Stromal cell of bone marrow (primary cell): ENCODE measurements around the gene ZNF311.
A peak's percentile ranks its signal among the peaks of the same experiment; 100 is the strongest.
"Not testable (repeated sequence)": the region's sequence is repeated elsewhere in the genome, so short reads cannot be mapped to it uniquely, and the experiment has no call there.

ENCODE experiments used
- DNase-seq: peaks from one replicate; pipeline ENCODE4 v3.0.0-alpha.2; 2012; ENCODE audit warnings: low read depth

Gene ZNF311

GRCh38 chr6:28982476-28983266, 22.4 kb downstream of the ZNF311 start:
- DNase-seq, result no peak

- DNase-seq, result peak; percentile 72
Measured at GRCh38 chr6:28981833-28982475, 23.2 kb downstream of the ZNF311 start.

DNA sequence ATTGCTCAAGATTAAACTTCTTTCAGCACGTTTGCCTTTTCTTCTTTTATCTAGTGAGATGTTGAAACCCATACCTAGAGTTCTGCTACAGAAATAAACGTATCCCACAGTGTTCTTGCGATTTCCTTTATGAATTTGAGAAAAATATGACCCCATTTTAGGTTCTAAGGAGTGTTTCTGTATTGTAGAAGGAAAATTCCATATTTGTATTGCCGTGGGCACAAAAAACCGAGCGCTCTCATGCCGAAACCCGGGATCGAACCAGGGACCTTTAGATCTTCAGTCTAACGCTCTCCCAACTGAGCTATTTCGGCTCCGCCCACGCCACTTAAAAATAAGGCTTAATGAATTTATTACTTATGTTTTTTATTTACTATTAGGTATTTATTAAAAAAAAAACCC, 23.7 kb downstream of the ZNF311 start:
- peak; percentile 41 for DNase-seq

- peak; percentile 48 for DNase-seq
Measured at GRCh38 chr6:28980852-28981430, 24.2 kb downstream of the ZNF311 start.

DNA sequence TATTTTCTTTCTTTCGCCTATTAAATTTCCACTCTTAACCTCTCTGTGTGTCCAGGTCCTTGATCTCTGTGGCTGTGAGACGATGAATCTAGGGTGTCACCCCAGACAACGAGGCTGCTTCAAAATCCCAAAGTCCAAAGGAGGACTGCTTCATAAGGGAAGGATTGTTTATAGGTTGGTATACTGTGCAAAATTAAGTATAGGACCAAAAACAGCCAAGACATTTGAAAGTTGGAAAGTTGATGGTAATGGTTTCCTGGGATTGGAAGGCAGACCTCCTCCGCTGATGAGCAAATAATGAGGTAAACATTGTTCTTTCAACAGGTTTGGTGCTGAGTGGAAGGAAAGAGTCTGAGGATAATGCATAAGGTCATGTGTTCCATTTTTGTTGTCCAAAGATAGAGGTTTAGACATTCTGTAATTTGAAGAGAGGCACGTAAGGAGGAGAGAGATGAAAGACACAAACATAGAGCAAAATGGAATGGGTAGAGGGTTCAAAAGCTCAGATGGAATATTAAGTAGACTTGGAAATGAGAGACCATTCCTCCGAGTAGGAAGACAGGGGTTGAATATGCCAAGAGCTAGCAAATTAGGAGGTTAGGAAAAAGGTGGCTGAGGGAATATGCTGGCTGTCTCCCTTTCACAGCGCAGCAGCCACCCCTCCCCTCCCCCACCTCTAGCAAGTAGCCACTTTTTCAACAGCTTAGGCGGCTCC, 24.8 kb downstream of the ZNF311 start:
- no peak for DNase-seq

GRCh38 chr6:28979679-28980078, 25.4 kb downstream of the ZNF311 start:
- no peak for DNase-seq

GRCh38 chr6:28978959-28979561, 26.1 kb downstream of the ZNF311 start:
- no peak for DNase-seq

DNA sequence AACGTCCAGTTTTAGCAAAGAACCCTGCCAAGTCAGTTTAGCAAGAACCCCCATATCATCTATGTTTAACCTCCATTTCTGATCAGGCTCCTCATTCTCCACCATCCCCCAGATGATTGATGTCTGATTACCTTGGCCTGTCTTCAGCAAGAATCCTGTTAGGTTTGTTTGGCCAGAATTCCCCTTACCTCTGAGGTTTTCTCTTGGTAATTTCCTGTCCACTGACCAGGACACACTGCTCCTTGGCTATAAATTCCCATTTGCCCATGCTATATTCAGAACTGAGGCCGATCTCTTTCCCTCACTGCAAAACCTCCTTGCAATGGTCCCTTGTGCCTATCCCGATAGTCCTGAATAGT, 27.0 kb downstream of the ZNF311 start:
- no peak for DNase-seq

DNA sequence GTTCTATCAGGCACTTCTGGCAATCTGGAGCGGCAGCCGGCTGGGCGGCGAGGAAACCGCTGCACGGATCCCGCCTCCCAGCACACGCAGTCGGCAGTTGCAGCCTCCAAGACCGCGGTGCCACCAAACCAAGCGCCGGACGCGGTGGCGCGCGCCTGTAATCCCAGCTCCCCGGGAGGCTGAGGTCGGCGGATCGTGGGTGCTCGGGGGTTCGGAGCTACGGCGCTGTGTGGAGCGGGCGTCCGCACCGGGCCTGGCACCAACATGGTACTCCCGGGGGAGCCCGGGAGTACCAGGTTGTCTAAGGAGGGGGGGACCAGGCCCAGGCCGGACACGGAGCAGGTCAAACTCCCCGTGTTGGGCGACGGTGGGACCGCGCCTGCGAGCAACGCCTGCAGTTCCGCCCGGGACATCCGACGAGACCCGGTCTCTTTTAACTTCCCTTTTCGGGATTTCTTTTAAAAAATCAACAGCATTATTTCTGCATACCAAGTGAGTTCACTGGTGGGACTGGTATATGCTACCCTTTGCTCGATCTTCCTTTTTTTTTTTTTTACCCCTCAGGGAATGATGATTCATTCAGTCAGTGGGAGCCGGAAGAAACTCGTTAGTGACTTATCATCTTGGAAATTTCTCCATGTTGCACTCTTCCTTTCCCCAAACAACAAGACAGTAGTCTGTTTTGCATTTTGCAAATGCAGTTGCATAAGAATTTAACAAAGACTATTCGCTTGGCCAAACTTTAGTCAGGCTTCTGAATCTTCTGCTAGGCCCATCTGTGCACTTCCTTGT, 27.6 kb downstream of the ZNF311 start:
- no peak for DNase-seq

DNA sequence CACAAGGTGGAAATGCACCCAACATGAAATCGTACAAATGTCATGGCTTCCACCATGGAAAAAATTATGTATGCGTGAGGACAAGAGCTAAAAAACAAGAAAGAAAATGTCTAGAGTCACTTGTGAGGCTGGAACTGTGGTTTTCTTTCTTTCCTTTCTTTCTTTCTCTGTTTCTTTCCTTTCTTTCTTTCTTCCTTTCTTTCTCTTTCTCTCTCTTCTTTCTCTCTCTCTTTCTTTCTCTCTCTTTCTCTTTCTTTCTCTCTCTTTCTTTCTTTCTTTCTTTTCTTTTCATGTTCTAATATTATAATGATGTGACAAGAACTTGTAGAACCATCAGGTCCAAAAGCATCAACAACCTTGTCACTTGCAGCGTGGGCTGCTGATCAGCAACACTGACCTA, 28.4 kb downstream of the ZNF311 start:
- DNase-seq, result no peak

DNA sequence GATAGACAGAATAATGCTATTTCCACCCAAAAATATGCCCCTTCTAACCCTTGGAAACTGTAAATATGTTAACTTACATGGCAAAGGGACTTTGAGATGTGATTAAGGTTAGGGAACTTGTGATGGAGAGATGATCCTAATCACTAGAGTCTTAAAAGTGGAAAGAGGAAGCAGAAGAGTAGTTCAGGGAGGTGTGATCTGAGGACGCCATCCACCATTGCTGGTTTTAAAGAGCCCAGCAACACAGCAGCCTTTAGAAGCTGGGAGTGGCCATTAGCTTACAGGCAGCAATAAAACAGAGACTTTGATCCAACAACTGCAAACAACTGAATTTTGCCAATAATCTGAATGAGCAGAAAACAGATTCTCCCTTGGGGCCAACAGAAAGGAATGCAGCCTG, 30.6 kb downstream of the ZNF311 start:
- no peak for DNase-seq

GRCh38 chr6:28970056-28970455, 35.1 kb downstream of the ZNF311 start:
- DNase-seq, result not testable (repeated sequence)

DNA sequence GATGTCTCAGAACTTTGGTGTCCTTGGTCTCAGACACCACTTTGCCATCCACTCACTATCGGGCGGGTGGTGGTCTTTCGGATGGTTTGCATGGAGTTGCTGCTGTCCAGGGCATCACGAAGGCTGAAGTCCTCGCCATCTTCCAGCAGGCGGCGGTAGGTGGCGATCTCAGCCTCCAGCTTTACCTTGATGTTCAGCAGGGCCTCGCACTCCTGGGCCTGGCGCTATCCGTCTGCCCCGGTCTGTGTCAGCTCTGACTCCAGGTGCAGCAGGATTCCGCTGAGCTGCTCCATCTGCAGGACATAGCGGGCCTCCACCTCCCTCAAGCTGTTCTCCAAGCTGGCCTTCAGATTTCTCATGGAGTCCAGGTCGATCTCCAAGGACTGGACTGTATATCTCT, 36.0 kb downstream of the ZNF311 start:
- no peak for DNase-seq

DNA sequence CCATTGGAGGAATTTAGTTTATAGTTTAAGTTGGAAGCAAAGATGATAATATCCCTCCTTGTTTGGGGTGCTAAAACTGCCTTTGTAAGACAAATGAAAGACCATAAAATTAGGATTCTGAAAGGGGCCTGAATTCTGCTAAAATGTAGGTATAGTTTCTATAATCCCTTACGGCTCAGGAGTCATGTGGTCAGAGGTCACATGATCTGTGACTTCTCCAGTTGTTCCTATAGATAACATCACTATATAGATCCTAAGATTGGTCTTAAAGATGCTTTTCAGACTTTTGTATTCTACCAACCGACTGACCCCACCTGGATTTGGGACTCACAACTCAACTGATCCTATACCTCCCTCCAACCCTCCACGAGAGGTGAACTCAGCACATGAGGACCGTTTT, 36.6 kb downstream of the ZNF311 start:
- no peak for DNase-seq

- DNase-seq, result no peak
Measured at GRCh38 chr6:28965706-28966105, 39.4 kb downstream of the ZNF311 start.

- DNase-seq, result no peak
Measured at GRCh38 chr6:28960846-28961500, 44.1 kb downstream of the ZNF311 start.

GRCh38 chr6:28958561-28959243, 46.4 kb downstream of the ZNF311 start:
- DNase-seq, result not testable (repeated sequence)

DNA sequence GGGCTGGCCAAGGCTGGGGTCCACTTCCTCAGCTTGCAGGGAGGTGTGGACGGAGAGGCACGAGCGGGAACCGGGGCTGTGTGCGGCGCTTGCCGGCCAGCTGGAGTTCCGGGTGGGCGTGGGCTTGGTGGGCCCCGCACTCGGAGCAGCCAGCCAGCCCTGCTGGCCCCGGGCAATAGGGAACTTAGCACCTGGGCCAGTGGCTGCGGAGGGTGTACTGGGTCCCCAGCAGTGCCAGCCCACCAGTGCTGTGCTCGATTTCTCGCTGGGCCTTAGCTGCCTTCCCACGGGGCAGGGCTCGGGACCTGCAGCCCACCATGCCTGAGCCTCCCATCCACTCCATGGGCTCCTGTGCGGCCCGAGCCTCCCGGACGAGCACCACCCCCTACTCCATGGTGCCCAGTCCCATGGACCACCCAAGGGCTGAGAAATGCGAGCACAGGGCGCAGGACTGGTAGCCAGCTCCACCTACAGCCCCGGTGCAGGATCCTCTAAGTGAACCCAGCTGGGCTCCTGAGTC, 47.3 kb downstream of the ZNF311 start:
- DNase-seq, result not testable (repeated sequence)

DNA sequence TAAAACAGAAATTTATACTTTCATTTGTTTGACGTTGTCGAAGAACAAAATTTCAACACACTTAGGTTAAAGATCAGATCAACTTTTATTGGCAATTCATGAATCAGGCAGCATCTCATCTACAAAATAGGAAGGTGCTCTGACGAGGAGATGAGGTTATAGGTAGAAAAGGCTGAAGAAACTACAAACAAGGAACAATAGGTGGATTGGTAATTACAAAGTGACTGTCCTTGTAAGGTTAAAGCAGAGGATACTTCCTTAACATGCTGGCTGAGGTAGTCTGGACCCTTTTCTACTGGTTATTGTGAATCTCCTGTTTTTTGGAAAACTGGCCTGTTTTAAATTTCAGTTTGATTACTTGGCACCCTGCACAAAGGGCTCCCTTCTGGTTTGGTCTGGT, 48.8 kb downstream of the ZNF311 start:
- no peak for DNase-seq

DNA sequence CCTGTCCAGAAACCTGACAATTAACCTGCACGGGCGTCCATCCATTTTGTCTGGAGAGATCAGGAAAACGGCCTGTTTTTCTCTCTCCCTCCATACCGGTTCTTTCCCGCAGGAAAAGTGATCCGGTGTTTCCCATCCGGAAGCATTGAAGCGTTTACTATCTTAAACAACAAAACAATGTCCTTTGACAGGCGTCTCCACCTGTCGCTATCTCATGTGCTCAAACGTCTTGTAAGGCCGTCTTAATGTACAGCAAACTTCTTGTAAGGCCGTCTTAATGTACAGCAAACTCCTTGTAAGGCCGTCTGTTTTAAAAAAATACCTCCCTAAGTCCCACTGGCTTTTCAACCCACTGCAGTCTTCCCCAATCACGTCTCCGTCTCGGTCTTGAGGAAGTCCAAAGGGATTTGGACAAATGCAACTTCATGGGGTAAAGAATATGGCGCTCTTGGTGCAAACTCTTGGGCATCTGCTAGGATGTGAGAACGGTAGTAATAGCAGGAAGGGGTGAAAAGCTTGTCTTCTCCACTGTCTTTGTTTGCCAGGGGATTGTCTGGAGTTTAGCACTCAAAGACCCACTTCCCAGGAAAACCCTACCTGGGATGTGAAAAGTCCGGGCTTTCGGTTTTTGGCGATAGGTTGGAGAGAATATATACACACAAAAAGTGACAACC, 51.4 kb downstream of the ZNF311 start:
- no peak for DNase-seq
